Right cardiac atrium (tissue), 5 donors: ENCODE results near the gene TTLL11. TPM values are rescaled to one million over a fixed set of nuclear protein-coding genes. Genes with fewer than 3 reads are reported as not detected.

ENCODE experiments used
- ATAC-seq, 2 donors: fragments of 200-7000 bp; cut with Tn5 transposase; one replicate each; pipeline versions ENCODE4 v1.8.0 to v1.9.1; 2020; ENCODE audit warnings: moderate library complexity in 2 of 2, mild to moderate bottlenecking in 1 of 2
- DNase-seq, 3 donors: peaks; one replicate each; pipeline ENCODE4 v3.0.0-alpha.2; 2020
- H3K27ac ChIP-seq: one replicate; pipeline ENCODE4 v1.5.1; 2013; ENCODE audit warnings: mild to moderate bottlenecking, low read length, control low read depth, moderate library complexity
- H3K27me3 ChIP-seq: one replicate; pipeline ENCODE4 v1.6.1; 2013; ENCODE audit not compliant: control insufficient read depth, insufficient read depth
- H3K4me1 ChIP-seq: one replicate; pipeline ENCODE4 v1.6.1; 2013; ENCODE audit warnings: low read length; ENCODE audit not compliant: control insufficient read depth, insufficient read depth
- H3K4me3 ChIP-seq: one replicate; pipeline ENCODE4 v1.5.1; 2013; ENCODE audit warnings: low read length, control low read depth
- H3K9me3 ChIP-seq: one replicate; pipeline ENCODE4 v1.6.1; 2013; ENCODE audit warnings: low read length; ENCODE audit not compliant: control insufficient read depth
- WGBS: extraction: QIAGEN DNeasy Blood & Tissue Kit; methylation state at CpG from one replicate; pipeline ENCODE4 v1.1.7; 2013; 5-methylcytosine and 5-hydroxymethylcytosine counted together
- intact Hi-C, 4 donors: fragments of 100-400 bp; cut with DNase I; formaldehyde crosslinking; loops; one replicate each; pipeline versions ENCODE4 v1.11.0 to v1.14.0; 2022 to 2023
- polyA plus RNA-seq: library from polyadenylated mRNA; stranded (reverse); fragments of 200-250 nt; gene quantifications from one replicate; pipeline ENCODE4 v1.2.3, GENCODE V29; 2013
- total RNA-seq, 4 donors: library from RNA; stranded (reverse); fragmentation: NEBNext Ultra II Directional; extraction: Animal tissue kit (Norgen Biotek cat#: 25700); gene quantifications; one replicate each; pipeline ENCODE4 v1.2.1, GENCODE V29; 2021
- donor health status: healthy with polysubstance abuse.
- donor health status: DM: no; HTN: yes; CAD: no.
- donor health status: DM: no; HTN: no; CAD: no.
- donor health status: DM: no; HTN: yes; CAD: no; lungs with severe emphysema.
- donor health status: DM: yes; HTN: yes; CAD: no.

Gene TTLL11
- total and polyA plus RNA-seq, 5 donors: 3.4 to 8.6 (median 5.7) TPM

GRCh38 chr9:121962421-121962820 lies 130.7 kb downstream of the TTLL11 start:
- intact Hi-C loops: no loop called here
- no peaks in the 10 kb centered on the region for H3K4me1 ChIP-seq
- H3K4me3 ChIP-seq: no peak overlapping the region
- 97% methylated on average over 1 of the region's 1 CpG for WGBS
- ATAC-seq: no peak
- no peak overlapping the region for H3K27ac ChIP-seq
- H3K9me3 ChIP-seq: no peaks in the 10 kb centered on the region
- H3K27me3 ChIP-seq: no peaks in the 10 kb centered on the region
- DNase-seq: no peak

DNA sequence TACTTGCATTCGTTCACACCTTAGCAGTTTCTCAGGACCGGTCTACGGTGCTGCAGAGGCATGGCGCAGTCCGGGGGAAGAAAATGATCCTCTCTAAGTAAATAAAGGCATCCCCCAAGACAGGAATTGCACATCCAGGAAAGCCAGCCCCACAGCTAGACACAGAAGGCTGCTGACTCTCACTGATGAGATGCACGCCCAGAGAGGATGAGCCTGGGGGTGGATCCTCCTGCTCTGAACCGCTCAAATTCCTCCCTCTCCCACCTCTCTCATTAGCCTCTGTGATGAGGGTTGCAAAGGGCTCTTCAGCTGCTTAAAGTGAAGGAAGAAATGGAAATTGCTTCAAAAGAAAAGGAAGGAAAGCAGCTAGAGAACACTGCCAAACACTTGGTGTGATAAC lies 132.4 kb downstream of the TTLL11 start:
- WGBS: 91% methylated on average over 7 of the region's 7 CpGs
- Histone ChIP-seq H3K27ac (no peak overlapping the region), H3K9me3 (no peaks in the 10 kb centered on the region), H3K4me1 (no peaks in the 10 kb centered on the region), H3K27me3 (no peaks in the 10 kb centered on the region), H3K4me3 (no peak overlapping the region)
- DNase-seq: no peak
- intact Hi-C loops: no loop called here
- ATAC-seq: no peak

DNA sequence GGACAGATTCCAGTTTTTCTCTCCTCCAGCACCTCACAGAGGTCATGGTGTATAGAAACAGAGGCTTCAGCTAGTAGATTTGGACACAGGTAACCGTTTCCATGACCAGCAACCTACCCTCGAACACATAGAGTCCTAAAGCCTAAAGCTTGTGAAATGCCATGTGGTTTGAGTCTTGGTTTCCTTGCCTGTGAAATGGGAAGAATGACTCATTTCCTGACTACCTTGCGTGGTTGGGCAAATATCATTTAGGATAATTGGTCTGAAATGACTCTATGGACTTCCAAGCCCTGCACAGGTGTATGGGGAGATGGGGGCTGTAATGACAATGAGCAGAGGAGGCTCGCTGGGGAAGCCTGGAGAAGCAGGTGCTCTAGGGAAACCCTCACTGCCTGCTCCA lies 134.6 kb downstream of the TTLL11 start:
- Histone ChIP-seq H3K27ac (no peak overlapping the region), H3K4me3 (no peak overlapping the region), H3K4me1 (no peaks in the 10 kb centered on the region), H3K9me3 (no peaks in the 10 kb centered on the region), H3K27me3 (no peaks in the 10 kb centered on the region)
- intact Hi-C loops: no loop called here
- ATAC-seq (no peak), DNase-seq (no peak)
- WGBS: 83% methylated on average over 4 of the region's 4 CpGs

GRCh38 chr9:121956808-121957207 lies 136.3 kb downstream of the TTLL11 start:
- Histone ChIP-seq H3K4me3 (no peak overlapping the region), H3K9me3 (no peaks in the 10 kb centered on the region), H3K27me3 (no peaks in the 10 kb centered on the region), H3K27ac (no peak overlapping the region), H3K4me1 (no peaks in the 10 kb centered on the region)
- ATAC-seq (no peak), DNase-seq (no peak)
- intact Hi-C loops: no loop called here
- 93% methylated on average over 6 of the region's 6 CpGs for WGBS

GRCh38 chr9:121955649-121956048 lies 137.5 kb downstream of the TTLL11 start:
- no peak for DNase-seq
- no peaks in the 10 kb centered on the region for H3K27me3 ChIP-seq
- WGBS: 82% methylated on average over 1 of the region's 1 CpG
- H3K27ac ChIP-seq: no peak overlapping the region
- no peaks in the 10 kb centered on the region for H3K9me3 ChIP-seq
- H3K4me1 ChIP-seq: no peaks in the 10 kb centered on the region
- no peak overlapping the region for H3K4me3 ChIP-seq
- ATAC-seq: no peak
- intact Hi-C loops: no loop called here

GRCh38 chr9:121954477-121955140 lies 138.5 kb downstream of the TTLL11 start:
- DNase-seq: peak; percentile 59 to 81 (median 67)
- intact Hi-C loops: no loop called here
- Histone ChIP-seq H3K9me3 (no peaks in the 10 kb centered on the region), H3K27me3 (no peaks in the 10 kb centered on the region), H3K4me1 (no peaks in the 10 kb centered on the region), H3K4me3 (no peak overlapping the region), H3K27ac (no peak overlapping the region)
- 48% methylated on average over 7 of the region's 7 CpGs for WGBS
- ATAC-seq: peak; percentile 67 to 84

GRCh38 chr9:121952611-121953010 lies 140.5 kb downstream of the TTLL11 start:
- H3K9me3 ChIP-seq: no peaks in the 10 kb centered on the region

GRCh38 chr9:121950866-121951265 lies 142.2 kb downstream of the TTLL11 start:
- no peak overlapping the region for H3K4me3 ChIP-seq
- ATAC-seq: no peak
- intact Hi-C loops: no loop called here
- H3K9me3 ChIP-seq: no peaks in the 10 kb centered on the region
- WGBS: 95% methylated on average over 8 of the region's 8 CpGs
- H3K27ac ChIP-seq: no peak overlapping the region
- no peaks in the 10 kb centered on the region for H3K27me3 ChIP-seq
- no peaks in the 10 kb centered on the region for H3K4me1 ChIP-seq
- no peak for DNase-seq

More at GRCh38 chr9:121952611-121953010, 140.5 kb downstream of the TTLL11 start:
- no peak overlapping the region for H3K27ac ChIP-seq
- intact Hi-C loops: no loop called here
- DNase-seq (no peak), ATAC-seq (no peak)
- no peaks in the 10 kb centered on the region for H3K4me1 ChIP-seq
- 71% methylated on average over 3 of the region's 3 CpGs for whole genome bisulfite sequencing
- H3K27me3 ChIP-seq: no peaks in the 10 kb centered on the region
- H3K4me3 ChIP-seq: no peak overlapping the region

DNA sequence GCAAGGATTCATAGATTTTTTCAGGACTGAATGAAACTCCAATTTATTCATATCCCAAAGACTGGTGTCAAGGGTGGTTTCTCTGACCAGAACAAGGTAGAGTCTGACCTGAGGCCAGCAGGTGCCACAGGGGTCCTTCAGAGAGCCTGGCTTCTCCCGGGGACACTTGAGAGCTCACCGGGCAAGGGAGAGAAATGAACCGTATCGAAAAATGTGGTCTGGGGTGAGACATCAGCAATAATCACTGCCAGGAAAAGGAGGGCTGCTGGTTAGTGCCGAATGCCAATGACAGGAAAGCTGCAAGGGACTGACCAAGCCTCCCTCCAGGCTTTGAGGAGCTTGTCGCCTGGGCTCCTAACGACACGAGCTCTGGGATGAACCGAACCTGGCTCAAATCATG lies 142.7 kb downstream of the TTLL11 start:
- no peak overlapping the region for H3K27ac ChIP-seq
- H3K27me3 ChIP-seq: no peaks in the 10 kb centered on the region
- H3K9me3 ChIP-seq: no peaks in the 10 kb centered on the region
- no peaks in the 10 kb centered on the region for H3K4me1 ChIP-seq
- no peak for ATAC-seq
- WGBS: 85% methylated on average over 9 of the region's 9 CpGs
- no peak overlapping the region for H3K4me3 ChIP-seq
- DNase-seq: no peak
- intact Hi-C loops: no loop called here

DNA sequence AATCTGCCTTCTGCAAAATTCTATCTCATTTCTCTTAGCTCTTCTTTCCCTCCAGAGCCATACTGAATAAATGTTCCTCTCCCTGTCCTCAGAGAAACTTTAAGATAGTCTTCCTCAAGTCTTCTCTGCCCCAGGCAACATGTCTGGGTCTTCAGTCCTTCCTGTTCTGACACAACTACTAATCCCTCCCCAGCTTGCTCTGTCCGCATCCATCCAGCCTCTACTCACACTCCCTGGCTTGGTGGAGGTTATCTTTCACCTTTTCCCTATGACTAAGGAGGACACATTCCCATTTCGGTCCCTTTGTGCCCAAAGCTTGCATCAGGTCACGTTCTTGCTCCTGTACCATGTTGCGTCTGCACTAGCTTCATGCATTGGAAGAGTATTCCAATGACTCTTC lies 143.3 kb downstream of the TTLL11 start:
- Histone ChIP-seq H3K4me1 (no peaks in the 10 kb centered on the region), H3K27ac (no peak overlapping the region)
- intact Hi-C loops: no loop called here

GRCh38 chr9:121949364-121949763 lies 143.7 kb downstream of the TTLL11 start:
- intact Hi-C loops: no loop called here
- ATAC-seq (no peak), DNase-seq (no peak)
- Histone ChIP-seq H3K9me3 (no peaks in the 10 kb centered on the region), H3K4me1 (no peaks in the 10 kb centered on the region), H3K27me3 (no peaks in the 10 kb centered on the region), H3K4me3 (no peak overlapping the region), H3K27ac (no peak overlapping the region)
- WGBS: 96% methylated on average over 4 of the region's 4 CpGs

More for the DNA sequence above, 143.3 kb downstream of the TTLL11 start:
- WGBS: 98% methylated on average over 4 of the region's 4 CpGs
- DNase-seq: no peak
- no peak for ATAC-seq
- H3K9me3 ChIP-seq: no peaks in the 10 kb centered on the region
- no peaks in the 10 kb centered on the region for H3K27me3 ChIP-seq
- H3K4me3 ChIP-seq: no peak overlapping the region

DNA sequence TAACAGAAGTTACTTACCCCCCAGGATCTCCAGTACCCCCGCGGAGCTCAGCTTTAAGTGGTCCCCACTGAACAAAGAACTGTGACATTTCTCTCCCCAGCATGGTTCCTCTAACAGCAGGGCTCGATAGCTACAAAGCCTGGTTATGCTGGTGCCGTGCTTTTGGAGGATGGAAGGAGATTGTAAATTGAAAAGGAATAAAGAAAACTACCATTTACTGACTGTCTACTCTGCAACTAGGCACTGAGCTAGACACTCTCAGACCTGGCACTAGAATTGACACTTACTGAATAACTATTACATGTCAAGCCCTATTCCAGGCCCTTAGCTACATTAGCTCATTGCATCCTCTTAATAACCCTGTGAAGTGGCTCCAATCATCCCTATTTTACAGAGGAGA lies 145.3 kb downstream of the TTLL11 start:
- DNase-seq: no peak
- no peak overlapping the region for H3K4me3 ChIP-seq
- no peak overlapping the region for H3K27ac ChIP-seq
- H3K27me3 ChIP-seq: no peaks in the 10 kb centered on the region
- no peaks in the 10 kb centered on the region for H3K9me3 ChIP-seq
- H3K4me1 ChIP-seq: no peaks in the 10 kb centered on the region
- intact Hi-C loops: no loop called here
- ATAC-seq: no peak
- 76% methylated on average over 4 of the region's 4 CpGs for WGBS
